GM23338 (cell line): ENCODE data around the gene SLC5A12. TPM values are rescaled to one million over a fixed set of nuclear protein-coding genes. Genes with fewer than 3 reads are reported as not detected.

Experiments
- CTCF ChIP-seq, 2 experiments: fragments of 200-600 bp in 1 of 2; sonication (generic) in 1 of 2; conservative IDR thresholded peaks; 2 replicates each; pipeline versions ENCODE4 v1.5.1 to v1.6.1; 2016 to 2017; ENCODE audit warnings: antibody characterized with exemption in 2 of 2, low read depth in 2 of 2, mild to moderate bottlenecking in 2 of 2, moderate library complexity in 1 of 2
- REST ChIP-seq: IDR thresholded peaks from one replicate; pipeline ENCODE4 v1.6.1; 2018; ENCODE audit warnings: antibody characterized with exemption; ENCODE audit not compliant: unreplicated experiment
- STAT1 ChIP-seq: IDR thresholded peaks from one replicate; pipeline ENCODE4 v1.6.1; 2016; ENCODE audit warnings: antibody characterized with exemption; ENCODE audit not compliant: unreplicated experiment
- polyA plus RNA-seq: library from polyadenylated mRNA; unstranded; fragments of >200 nt; fragmentation: Nextera tagmentation; extraction: Ambion mirVana; gene quantifications from 2 replicates; pipeline ENCODE4 v1.2.1, GENCODE V29; 2016
- total RNA-seq: library from RNA; depleted of rRNA; stranded (reverse); fragments of >200 nt; shearing (Covaris generic); gene quantifications from 2 replicates; pipeline ENCODE4 v1.2.3, GENCODE V29; 2014; rRNA removed

SLC5A12 gene
- total and polyA plus RNA-seq, 2 experiments from 2014 or later, result 0.60 to 1.4 TPM

- no peak for TF ChIP-seq REST
- no peak for TF ChIP-seq CTCF (conservative IDR thresholded peaks at IDR 0.05; ENCODE audit: low read depth in 2 of 2)
- no peak for TF ChIP-seq STAT1
Measured at GRCh38 chr11:26618441-26618840, 103.4 kb downstream of the SLC5A12 start (continued).

Other genes with a start within 250 kb of the SLC5A12 start
- gene MUC15, start 149.8 kb downstream of the SLC5A12 start, total RNA-seq, result not detected in 2 replicates
- not detected in 2 replicates for gene MUC15, start 149.8 kb downstream of the SLC5A12 start, polyA plus RNA-seq